ENCODE data around the gene RGS16.
"Not testable (repeated sequence)": the region's sequence is repeated elsewhere in the genome, so short reads cannot be mapped to it uniquely, and the experiment has no call there.

Gene RGS16, protein sequence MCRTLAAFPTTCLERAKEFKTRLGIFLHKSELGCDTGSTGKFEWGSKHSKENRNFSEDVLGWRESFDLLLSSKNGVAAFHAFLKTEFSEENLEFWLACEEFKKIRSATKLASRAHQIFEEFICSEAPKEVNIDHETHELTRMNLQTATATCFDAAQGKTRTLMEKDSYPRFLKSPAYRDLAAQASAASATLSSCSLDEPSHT

DNA sequence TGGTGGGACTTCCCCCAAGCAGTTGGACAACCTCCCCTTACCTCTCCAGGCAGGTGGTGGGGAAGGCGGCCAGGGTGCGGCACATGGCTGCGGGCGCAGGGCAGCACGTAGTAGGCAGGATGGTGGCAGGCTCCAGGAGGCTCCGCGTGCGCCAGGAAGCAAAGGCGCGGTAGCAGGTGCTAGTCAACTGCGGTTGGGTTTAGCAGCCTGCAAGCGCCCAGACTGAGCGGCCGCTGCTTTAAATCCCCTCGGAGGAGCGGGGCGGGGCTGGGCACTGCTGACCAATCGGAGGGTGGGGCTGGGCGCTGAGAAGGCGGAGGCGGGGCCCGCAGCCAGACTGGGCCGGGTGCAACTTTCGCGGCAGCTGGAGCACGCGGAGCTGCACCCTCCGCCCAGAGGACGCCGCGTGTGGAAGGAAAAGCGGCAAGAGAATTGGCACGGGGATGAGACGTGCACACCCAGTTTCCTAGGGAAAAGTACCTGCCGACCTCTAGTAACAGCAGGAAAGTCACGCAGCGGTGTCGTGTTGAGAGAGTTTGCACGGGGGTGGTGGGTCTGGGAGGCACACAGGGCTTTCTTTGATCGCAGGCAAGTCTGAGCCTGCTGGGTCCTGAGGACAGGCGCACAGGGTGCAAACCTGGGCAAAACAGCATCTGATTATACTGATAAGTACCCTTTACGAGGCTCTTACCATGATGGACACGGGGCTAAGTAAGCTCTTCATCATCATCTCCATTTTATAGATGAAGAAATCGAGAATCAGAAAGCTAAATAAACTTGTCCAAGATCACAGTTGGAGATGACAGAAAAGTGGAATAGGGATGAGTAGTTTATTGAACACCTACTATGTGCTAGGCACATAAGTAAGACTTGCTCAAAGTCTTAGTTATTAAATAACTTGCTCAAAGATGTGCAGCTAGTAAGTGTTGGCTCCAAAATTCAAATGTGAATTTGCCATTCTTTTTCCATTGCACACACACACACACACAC, at the start of gene RGS16:
Gene RGS16 (minus strand): TSS at position 215 of the 990 bp plus-strand sequence. CDS start 130 bp downstream, at position 85.
- DNase-seq (ENCODE audit: low read depth) = no peak

DNA sequence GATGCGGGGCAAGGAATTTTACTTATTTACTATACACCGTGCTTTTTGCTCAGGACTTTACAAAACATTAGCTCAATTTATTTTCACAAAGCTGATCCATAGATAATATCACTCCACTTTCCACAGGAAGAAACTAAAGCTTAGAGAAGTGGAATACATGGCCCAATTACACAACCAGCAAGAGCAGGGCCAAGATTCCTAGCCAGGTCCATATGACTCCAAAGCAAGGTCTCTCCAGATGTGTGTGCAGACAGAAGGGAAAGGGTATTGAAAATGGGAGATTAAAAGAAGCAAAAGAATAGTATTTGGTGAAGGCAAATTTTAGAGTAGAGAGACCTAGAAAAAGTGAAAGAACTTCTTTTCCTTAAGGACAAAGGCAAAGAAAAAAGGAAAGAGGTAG, 49.8 kb upstream of the RGS16 start:
- DNase-seq (ENCODE audit: low read depth) = no peak

DNA sequence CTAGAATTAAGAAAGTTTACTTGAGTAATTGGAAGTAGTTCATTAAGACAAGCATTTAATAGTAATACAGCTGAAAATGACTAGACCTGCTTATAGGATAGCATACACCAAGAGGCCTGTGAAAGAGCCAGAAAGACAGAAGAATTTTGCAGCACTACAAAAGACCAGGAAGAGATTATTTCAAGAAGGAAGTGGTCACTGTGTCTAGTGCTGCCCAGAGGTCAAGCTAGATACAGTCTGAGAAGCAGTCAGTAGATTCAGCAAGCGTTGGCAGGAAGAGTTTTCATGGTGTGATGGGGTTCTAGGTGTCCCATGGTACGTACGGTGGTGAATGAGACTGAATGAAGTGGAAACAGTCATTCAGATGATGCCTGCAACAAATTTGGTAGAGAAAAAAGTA, 48.7 kb upstream of the RGS16 start:
- no peak for DNase-seq (ENCODE audit: low read depth)

DNA sequence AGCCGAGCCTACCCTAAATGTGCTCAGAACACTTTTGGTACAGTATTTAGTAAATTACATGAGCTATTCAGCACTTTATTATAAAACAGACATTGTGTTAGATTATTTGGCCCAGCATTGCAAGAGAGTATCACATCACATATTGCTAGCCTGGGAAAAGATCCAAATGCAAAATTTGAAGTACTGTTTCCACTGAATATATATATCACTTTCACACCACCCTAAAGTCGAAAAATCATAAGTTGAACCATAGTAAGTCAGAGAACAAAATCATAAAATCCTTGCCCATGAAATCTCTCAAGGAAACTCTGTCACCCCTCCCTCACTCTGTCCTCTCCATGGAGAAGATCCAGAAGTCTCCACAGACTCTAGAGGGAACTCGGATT, 47.1 kb upstream of the RGS16 start:
- DNase-seq (ENCODE audit: low read depth) = no peak

DNA sequence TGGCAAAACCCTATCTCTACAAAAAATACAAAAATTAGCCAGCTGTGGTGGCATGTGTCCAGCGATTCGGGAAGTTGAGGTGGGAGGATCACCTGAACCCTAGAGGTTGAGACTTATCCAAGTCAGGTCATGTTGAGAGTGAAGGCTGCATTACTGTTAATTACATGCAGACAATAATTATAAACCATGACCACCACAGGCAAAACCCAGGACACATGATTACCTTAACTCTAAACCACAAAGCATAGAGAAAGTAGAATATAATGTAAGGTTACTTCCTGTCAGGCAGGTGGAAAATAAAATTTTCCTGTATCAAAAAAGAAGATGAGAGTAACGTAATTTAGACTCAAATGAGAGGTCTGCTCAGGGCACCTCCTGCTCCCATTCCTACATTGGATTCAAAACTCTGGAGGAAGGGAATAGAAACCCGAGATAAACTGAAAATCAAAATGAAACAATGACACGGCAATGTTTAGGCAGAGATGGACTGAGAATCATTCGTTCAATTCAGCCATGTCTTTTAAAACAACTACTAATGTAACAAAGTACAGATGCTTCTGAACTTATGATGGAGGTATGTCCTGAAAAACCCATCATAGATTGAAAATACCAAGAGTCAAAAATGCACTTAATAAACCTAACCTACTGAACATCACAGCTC, 46.6 kb upstream of the RGS16 start:
- no peak for DNase-seq (ENCODE audit: low read depth)

DNA sequence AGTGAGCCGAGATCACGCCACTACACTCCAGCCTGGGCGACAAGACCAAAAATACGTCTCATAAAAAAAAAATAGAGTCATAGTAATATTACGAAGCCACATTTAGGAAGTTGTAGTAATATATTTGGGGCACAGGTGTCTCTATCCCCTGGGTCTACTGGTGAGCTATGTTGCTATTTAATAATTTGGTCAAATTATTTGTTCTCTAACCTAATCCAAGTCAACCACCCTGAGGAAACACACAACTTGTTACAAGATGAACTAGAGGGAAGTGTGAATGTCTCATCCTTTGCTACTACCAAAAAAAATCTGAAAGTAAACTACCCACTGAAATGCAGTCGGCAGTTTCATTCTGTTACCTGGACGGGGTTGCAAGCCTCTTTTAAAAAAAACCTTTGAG, 44.9 kb upstream of the RGS16 start:
- no peak for DNase-seq (ENCODE audit: low read depth)

DNA sequence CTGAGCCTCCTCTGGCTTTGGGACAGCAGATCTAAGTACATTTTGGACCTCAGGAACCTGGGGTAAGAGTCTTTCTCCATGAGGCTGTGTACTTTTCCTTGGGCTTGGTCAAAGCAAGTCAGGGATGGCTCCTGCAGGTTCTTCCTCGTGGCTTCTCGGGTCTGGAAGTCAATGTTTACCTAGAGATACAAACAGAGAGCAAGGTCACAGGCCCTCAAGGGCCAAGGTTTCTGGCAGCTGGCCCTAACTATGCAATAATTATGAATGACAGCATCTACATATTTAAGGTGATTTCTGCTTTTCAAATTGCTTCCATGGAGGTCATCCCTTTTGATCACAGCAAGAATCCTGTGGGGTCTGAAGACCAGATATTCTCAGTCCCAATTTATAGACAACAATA, 42.5 kb upstream of the RGS16 start:
- DNase-seq (ENCODE audit: low read depth) = no peak

DNA sequence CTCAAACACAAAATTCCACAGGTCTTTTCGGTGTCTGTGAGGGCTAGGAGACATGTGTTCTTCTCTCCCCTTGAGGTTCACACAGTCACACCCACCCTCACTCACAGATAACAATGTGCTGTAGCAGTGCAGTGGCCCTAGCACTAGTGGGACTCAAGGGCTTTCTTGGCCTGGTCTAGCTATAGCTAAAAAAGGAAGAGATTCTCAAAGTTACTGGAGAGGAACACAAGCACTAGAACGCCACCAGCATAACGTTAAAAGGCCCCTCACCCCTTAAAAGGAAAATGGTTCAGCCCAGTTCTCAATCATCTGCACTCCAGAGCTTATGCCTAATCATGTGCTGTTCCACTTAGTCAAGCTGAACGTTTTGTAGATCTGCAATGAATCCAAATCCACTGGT, 40.7 kb upstream of the RGS16 start:
- no peak for DNase-seq (ENCODE audit: low read depth)

DNA sequence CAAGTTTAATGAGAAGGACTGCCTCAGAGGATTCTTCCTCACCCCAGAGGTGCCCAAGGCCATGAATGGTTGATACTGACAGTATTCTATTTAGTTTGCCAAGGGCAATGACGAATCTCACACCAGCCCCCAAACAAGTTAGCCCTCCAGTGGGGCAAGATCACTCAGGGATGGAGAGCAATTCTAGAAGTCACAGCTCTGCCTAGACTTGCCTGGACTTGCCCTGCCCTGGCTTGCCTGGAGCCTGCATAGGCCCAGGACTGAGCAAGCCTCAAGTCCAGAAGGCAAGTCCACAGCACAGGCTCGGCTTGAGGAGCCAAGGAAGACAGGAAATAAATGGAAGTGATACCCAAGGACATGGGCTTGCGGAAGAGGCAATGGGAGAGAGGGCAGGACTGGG, 39.5 kb upstream of the RGS16 start:
- DNase-seq (ENCODE audit: low read depth) = no peak

DNA sequence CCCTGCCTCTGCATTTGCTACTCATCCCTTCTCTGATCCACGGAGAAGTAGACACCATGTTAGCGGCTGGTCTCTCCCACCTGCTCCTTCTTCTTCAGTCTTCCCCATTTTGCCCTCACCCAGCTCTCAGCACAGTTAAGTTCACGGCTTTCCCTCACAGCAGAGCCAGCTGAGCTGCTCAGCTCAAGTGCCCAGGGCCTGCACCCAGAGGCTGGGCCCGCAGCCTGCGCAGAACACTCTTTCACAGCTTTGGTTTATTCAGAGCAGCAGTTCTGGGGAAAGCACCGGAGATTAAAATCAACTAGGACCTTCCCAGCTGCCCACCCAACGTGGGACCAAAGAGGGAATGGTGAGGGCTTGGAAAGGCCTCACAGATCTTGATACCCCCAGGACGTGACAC, 38.3 kb upstream of the RGS16 start:
- no peak for DNase-seq (ENCODE audit: low read depth)

DNA sequence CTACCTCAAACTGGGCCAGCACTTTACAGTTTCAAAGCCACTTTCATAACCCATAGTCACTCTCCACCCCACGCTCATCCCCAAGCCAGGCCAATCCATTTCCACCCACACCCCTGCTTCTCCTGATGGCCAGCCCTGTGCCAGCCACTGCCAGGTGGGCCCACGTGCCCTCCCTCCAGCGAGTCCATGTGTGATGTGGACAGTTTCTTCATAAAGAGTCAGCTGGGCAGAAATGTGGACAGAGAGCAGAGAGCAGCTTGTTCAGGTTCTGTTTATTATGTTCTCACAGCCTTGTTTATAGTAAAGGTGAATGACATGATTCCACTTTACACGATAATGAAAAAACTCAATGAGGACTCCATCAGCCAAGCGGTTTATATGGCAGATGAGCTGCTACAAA, 37.4 kb upstream of the RGS16 start:
- no peak for DNase-seq (ENCODE audit: low read depth)

DNA sequence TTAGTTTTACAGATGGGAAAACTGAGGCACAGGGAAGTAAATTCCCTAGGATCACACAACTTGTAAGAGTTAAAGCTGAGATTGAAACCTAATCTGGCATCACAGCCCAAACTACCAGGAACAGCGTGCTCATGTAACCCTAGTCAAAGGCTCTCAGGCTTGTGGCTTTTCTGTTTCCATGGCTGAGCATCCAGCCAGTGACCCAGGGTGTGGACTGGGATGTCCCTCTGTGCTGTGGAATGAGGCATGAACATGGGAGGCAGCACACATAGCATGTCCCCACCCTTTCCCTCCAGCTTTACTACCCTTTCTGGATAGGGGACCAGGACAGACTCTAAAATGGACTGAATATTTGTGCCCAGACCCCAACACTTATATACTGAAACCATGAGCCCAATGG, 35.1 kb upstream of the RGS16 start:
- no peak for DNase-seq (ENCODE audit: low read depth)

DNA sequence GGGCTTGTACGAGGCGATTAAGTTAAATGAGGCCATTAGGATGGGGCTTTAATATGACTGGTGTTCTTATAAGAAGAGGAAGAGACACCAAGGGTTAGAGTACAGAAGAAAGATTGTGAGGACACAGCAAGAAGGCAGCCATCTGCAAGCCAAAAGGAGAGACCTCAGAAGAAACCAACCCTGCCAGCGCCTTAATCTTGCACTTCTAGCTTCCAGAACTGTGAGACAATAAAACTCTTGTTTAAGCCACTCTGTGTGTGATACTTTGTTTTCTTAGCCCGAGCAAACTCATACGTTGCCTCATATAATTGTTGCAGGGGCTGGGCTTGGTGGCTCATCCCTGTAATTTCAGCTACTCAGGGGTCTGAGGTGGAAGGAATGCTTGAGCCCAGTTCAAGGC, 33.6 kb upstream of the RGS16 start:
- no peak for DNase-seq (ENCODE audit: low read depth)

DNA sequence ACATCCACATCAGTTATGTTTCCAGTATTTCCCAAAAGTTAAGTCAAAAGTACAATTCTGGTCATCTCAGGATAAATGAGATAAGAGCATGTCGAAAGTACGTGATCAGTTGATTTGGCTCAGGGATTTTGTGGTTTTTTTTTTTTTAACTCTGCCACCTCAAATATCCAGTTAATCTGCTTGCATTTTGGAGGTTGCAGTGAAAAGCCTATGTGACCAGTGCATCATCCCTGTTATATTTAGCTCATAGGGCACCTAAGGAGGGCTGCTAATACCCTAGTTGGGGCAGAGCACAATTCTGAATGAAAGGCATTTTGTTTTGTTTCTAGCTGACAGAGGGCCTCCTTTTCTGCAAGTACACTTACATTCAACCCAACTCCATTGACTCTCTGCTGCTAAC, 31.7 kb upstream of the RGS16 start:
- DNase-seq (ENCODE audit: low read depth) = no peak

DNA sequence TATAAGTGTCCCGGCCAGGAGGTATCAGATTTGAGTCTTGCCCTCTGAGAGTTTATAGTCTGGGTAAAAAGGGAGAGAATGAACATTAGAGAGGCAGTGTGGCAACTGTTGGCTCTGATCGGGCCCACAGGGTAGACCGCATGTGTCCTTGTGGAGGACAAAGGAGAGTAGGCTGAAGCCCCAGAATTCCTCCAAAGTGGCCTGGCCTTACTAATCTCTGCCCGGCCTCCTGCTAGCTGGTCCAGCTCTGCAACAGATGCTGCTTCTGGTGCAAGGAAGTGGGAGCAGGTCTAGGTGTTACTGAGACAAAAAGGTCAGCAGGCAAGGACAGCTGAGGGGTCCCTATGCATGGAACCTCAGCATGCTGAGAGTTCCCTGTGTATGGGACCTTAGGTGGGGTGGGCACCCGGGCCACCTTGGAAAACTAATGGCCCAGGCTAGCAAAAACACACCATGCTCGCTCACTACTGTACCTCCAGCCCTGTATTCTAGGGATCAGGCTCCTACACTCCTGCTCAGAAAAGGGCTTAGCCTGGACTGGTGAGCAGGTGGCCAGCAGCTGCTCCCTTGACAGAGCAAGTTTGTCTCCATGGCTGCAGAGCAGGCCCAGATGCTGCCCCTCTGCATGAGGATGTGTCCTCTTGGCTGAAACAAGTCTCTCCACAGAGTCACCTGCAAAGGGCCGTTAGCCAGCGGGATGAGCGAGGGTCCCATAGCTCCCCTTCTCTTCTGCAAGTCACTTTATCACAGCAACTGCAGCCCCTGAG, 30.3 kb upstream of the RGS16 start:
- DNase-seq (ENCODE audit: low read depth) = no peak

DNA sequence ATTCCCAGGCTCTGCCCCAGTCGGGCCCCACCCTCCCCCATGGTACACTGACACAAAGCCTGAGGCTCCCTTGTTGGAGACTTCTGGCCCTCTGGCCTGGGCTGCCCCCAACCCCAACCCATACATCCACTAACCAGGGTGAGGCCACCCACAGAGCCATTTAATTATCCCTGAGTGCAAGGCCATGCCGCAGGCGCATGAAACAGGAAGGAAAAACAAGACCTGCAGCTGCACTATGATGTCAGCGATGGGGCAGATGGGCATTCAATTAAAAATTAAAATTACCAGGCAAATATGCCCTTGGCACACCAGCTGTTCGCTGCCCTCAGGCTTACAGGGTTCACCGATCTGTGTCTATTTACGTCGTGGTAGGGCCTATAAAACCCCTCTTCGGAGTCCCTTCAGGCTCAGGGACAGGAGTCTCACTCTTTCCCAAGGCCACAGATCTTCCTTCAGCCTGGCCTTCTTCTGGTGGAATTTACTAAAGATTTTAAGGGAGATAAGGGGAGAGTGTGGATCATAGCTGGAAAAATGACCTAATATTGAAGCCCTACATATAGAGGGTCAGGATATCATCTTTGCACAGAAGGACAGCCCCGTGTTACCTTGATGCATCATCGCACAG, 29.6 kb upstream of the RGS16 start:
- DNase-seq (ENCODE audit: low read depth) = no peak

DNA sequence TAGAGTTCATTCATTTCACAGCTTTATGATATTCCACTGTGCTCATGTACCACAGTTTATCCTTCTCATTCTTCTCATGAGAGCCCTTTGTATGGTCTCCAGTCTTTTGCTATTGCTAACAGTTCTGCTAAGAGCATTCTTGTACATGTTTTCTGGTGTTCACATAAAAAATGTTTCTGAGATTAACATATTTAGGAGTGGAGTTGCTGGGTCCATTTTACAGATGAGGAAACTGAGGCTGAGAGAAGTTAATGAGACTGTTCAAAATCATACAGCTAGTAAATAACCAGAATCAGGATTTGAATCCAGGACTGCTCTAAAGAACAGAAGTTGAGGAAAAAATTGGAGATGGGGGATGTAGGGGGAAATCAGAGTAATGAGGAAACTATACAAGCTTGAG, 28.8 kb upstream of the RGS16 start:
- no peak for DNase-seq (ENCODE audit: low read depth)

DNA sequence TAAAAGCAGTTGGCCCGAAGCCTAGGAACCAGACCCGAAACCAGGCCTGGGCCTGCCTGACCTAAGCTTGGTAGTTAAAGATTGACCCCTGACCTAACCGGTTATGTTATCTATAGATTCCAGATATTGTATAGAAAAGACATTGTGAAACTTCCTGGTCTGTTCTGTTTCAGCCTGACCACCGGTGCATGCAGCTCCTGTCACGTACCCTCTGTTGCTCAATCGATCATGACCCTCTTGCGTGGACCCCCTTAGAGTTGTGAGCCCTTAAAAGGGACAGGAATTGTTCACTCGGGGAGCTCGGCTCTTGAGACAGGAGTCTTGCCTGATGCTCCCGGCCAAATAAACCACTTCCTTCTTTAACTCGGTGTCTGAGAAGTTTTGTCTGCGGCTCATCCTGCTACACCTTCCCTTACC, 28.3 kb upstream of the RGS16 start:
- not testable (repeated sequence) for DNase-seq (ENCODE audit: low read depth)

DNA sequence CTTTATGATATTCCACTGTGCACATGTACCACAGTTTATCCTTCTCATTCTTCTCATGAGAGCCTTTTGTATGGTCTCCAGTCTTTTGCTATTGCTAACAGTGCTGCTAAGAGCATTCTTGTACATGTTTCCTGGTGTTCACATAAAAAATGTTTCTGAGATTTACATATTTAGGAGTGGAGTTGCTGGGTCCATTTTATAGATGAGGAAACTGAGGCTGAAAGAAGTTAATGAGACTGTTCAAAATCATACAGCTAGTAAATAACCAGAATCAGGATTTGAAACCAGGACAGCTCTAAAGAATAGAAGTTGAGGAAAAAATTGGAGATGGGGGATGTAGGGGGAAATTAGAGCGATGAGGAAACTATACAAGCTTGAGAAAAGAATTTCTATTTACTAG, 27.8 kb upstream of the RGS16 start:
- no peak for DNase-seq (ENCODE audit: low read depth)

DNA sequence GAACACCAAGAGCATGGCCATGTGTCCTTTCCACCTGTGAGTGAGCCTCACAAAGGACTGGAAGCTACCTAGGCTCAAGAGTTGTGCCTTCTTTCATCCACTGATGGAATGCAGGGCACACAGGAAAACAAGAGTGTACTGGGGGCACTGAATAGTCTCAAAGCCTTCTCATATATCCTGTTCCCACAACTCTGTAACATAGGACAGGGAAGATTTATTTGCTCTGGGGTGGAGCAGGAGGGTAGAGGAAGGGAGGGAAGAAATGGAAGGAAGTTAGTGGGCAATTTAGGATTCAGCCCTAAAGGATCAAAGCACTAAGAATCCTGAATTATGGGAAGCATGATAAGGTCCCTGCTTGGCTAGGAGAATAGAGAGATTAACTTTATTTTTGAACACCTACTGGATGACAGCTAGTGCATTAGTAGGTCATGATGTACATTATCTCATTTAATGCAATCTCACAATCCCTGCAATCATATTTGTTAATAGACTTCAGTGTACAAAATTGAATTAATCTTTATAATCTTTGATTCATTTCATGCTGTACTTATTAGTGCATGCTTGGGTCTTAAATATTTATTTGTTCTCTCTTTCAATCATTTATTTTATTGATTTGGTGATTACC, 27.0 kb upstream of the RGS16 start:
- DNase-seq (ENCODE audit: low read depth) = no peak

DNA sequence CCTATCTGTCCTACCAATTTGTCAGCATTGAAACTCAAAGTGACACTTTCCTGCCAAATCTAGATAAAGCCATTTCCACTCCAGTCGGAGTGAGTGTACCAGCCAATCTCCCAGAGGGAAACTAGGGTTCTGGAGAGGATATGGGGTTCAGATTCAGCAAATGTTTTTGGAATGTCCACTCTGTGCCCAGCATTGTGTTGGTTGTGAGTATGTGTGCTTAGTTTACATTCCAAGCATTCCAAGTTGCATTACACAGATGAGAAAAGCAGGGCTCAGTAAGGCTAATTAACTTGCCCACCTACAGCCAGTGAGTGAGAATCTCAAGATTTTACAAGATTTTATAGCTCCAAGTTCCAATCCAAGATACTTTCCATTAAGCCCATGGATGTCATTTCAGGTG, 26.4 kb upstream of the RGS16 start:
- DNase-seq (ENCODE audit: low read depth) = no peak
